A673 (cell line): ENCODE data around the gene HSD17B4. TPM values are rescaled to one million over a fixed set of nuclear protein-coding genes. Genes with fewer than 3 reads are reported as not detected.

Experiments
- BruUV-seq: library from RNA; stranded (reverse); fragments of 400-500 nt; replicated peaks from 2 replicates; lab custom pipeline; 2021; lab: Mats Ljungman, UMichigan
- CTCF ChIA-PET: fragments of 300-600 bp; sonication (Branson Sonifier 250); formaldehyde crosslinking; loops from one replicate; lab custom pipeline; 2022; ENCODE audit warnings: antibody characterized with exemption; lab: Charles Lee
- POLR2A ChIA-PET: fragments of 300-600 bp; sonication (Branson Sonifier 250); formaldehyde crosslinking; loops from one replicate; lab custom pipeline; 2022; ENCODE audit warnings: antibody characterized with exemption; ENCODE audit not compliant: low non-redundant PET; lab: Charles Lee
- DNase-seq: peaks from one replicate; pipeline ENCODE4 v3.0.0-alpha.2; 2015; ENCODE audit warnings: low spot score
- H3K27ac ChIP-seq: fragments of 200-600 bp; sonication (generic); 2 replicates; pipeline ENCODE4 v1.5.1; 2016; ENCODE audit warnings: mixed run types, low read depth, mild to moderate bottlenecking, mixed read lengths, antibody characterized with exemption, low read length; ENCODE audit not compliant: poor library complexity, severe bottlenecking
- H3K27me3 ChIP-seq: fragments of 200-600 bp; sonication (generic); replicated peaks from 2 replicates; pipeline ENCODE4 v1.6.1; 2017; ENCODE audit warnings: mixed run types, low read depth, mild to moderate bottlenecking, mixed read lengths, antibody characterized with exemption, low read length; ENCODE audit not compliant: insufficient read depth, poor library complexity
- H3K36me3 ChIP-seq: fragments of 200-600 bp; sonication (generic); 2 replicates; pipeline ENCODE4 v1.6.1; 2016; ENCODE audit warnings: mixed run types, mild to moderate bottlenecking, mixed read lengths, antibody characterized with exemption, low read length; ENCODE audit not compliant: insufficient read depth, poor library complexity, severe bottlenecking
- H3K4me1 ChIP-seq: fragments of 200-600 bp; sonication (generic); 2 replicates; pipeline ENCODE4 v1.6.1; 2017; ENCODE audit warnings: mixed run types, mild to moderate bottlenecking, mixed read lengths, antibody characterized with exemption, low read length; ENCODE audit not compliant: insufficient read depth, poor library complexity, severe bottlenecking
- H3K4me3 ChIP-seq: fragments of 200-600 bp; sonication (generic); 2 replicates; pipeline ENCODE4 v1.5.1; 2016; ENCODE audit warnings: low read depth, mixed run types, mild to moderate bottlenecking, mixed read lengths, low read length; ENCODE audit not compliant: poor library complexity, severe bottlenecking
- H3K9me3 ChIP-seq: fragments of 200-600 bp; sonication (generic); 2 replicates; pipeline ENCODE4 v1.6.1; 2016; ENCODE audit warnings: mixed run types, low read depth, mild to moderate bottlenecking, mixed read lengths, antibody characterized with exemption, low read length; ENCODE audit not compliant: poor library complexity, severe bottlenecking
- EZH2 ChIP-seq: fragments of 200-600 bp; sonication (generic); IDR thresholded peaks from 2 replicates; pipeline ENCODE4 v1.6.1; 2017; ENCODE audit warnings: borderline replicate concordance, low read depth, mild to moderate bottlenecking, mixed read lengths, antibody characterized with exemption, low read length; ENCODE audit not compliant: poor library complexity, severe bottlenecking
- intact Hi-C: fragments of 100-400 bp; cut with micrococcal nuclease; formaldehyde crosslinking; loops from one replicate; pipeline ENCODE4 v1.10.0; 2022; ENCODE audit not compliant: unreplicated experiment
- total RNA-seq: library from RNA; stranded (reverse); gene quantifications from 2 replicates; pipeline ENCODE4 v1.2.3, GENCODE V29; 2021
- TF ChIP-seq, protein P1 (sequence below): fragments of 300-800, 200-600 bp; sonication (generic); conservative IDR thresholded peaks from 2 replicates; pipeline ENCODE4 v1.5.1; 2017; ENCODE audit warnings: low read depth, mild to moderate bottlenecking, antibody characterized with exemption, low read length, moderate library complexity, mixed read lengths

Gene HSD17B4
- total RNA-seq, 1 experiment from 2014 or later: 140 TPM

DNA sequence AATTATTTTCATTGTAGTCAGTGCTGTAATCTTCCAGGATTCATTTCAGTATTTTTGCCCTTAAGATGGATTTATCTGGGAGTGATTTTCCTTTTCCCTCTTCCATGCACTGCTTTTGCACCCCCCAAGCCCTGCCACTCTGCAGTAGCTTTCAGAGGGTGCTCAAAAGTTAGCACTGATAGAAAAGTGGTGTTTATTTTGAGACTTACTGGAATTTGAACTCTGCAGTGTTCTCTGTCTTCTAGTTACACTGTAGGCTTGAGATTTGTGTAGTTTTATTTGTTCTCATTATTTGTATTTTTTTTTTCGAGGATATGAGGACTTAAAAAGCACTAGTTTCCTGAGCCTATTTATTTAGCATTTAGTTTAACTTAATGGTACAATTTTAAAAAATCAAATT, 70.5 kb downstream of the HSD17B4 start:
- Histone ChIP-seq H3K27me3 (no peaks in the 10 kb centered on the region), H3K27ac (no peak overlapping the region), H3K4me1 (no peaks in the 10 kb centered on the region), H3K9me3 (no peaks in the 10 kb centered on the region), H3K4me3 (no peak overlapping the region), H3K36me3 (peaks cover 4% of the 10 kb centered on the region)
- ChIA-PET CTCF (no interaction called here), POLR2A (no interaction called here)
- no TSS peak for BruUV-seq
- intact Hi-C loops: no loop called here
- DNase-seq: no peak
- TF ChIP-seq, protein P1, sequence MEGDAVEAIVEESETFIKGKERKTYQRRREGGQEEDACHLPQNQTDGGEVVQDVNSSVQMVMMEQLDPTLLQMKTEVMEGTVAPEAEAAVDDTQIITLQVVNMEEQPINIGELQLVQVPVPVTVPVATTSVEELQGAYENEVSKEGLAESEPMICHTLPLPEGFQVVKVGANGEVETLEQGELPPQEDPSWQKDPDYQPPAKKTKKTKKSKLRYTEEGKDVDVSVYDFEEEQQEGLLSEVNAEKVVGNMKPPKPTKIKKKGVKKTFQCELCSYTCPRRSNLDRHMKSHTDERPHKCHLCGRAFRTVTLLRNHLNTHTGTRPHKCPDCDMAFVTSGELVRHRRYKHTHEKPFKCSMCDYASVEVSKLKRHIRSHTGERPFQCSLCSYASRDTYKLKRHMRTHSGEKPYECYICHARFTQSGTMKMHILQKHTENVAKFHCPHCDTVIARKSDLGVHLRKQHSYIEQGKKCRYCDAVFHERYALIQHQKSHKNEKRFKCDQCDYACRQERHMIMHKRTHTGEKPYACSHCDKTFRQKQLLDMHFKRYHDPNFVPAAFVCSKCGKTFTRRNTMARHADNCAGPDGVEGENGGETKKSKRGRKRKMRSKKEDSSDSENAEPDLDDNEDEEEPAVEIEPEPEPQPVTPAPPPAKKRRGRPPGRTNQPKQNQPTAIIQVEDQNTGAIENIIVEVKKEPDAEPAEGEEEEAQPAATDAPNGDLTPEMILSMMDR: no peak
- no peak for TF ChIP-seq EZH2

DNA sequence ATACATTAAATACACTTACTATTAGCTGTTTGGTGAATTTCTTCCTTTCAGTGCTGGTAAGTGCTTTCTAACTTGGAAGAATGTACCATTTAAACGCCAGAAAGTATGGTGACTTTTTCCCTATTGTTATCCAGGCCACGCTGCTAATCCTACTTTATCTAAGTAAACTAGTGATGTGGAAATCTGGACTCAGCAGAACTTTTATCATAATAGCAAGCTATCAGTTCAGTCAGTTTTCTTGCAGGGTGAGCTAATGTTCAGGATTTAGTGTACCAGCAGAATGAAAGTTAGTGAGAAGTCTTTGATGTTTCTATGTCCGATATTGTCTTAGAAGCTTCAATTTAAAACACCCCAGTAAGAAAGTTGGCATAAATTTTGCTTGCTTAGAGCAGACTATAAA, 72.2 kb downstream of the HSD17B4 start:
- no peak for DNase-seq
- intact Hi-C loops: no loop called here
- TF ChIP-seq, protein P1: no peak
- TF ChIP-seq EZH2: no peak
- H3K27ac ChIP-seq: no peak overlapping the region
- no peaks in the 10 kb centered on the region for H3K4me1 ChIP-seq
- ChIA-PET CTCF (no interaction called here), POLR2A (no interaction called here)
- H3K9me3 ChIP-seq: no peaks in the 10 kb centered on the region
- H3K36me3 ChIP-seq: peaks cover 4% of the 10 kb centered on the region
- no peaks in the 10 kb centered on the region for H3K27me3 ChIP-seq
- BruUV-seq: no TSS peak
- no peak overlapping the region for H3K4me3 ChIP-seq

DNA sequence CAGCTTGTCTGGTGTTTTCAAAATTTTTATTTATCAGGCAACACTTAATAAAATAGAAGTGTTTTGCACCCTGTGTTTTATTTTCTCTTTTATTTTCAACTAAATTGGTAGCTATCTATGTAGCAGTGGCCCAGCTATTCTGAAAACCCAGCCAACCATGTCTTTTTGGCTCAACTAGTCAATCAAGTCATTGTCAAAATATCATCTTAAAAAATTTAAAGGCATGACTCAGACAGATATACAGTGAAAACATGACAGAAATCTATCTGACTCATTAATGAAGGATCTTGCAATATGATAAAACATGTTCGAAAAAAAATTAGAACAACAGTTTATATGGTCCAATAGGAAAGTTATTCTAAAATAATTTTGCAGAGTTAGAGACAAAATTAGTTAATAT, 75.1 kb downstream of the HSD17B4 start:
- DNase-seq: no peak
- ChIA-PET CTCF (no interaction called here), POLR2A (no interaction called here)
- Histone ChIP-seq H3K27me3 (no peaks in the 10 kb centered on the region), H3K4me1 (no peaks in the 10 kb centered on the region), H3K36me3 (peaks cover 11% of the 10 kb centered on the region), H3K27ac (no peak overlapping the region), H3K4me3 (no peak overlapping the region), H3K9me3 (no peaks in the 10 kb centered on the region)
- BruUV-seq: no TSS peak
- TF ChIP-seq EZH2: no peak
- TF ChIP-seq, protein P1: no peak
- intact Hi-C loops: no loop called here
